Measurements from ENCODE around the gene P4HA1. TPM values are rescaled to one million over a fixed set of nuclear protein-coding genes. Genes with fewer than 3 reads are reported as not detected.

P4HA1 gene
- total and polyA plus RNA-seq, 9 of the 15 experiments (the other 6 are each of a cell fraction or from before 2014, with no cell fraction given) = 20.2 to 177 (median 28.6) TPM

- TF ChIP-seq SIN3A (IDR thresholded peaks at IDR 0.05; ENCODE audit: borderline replicate concordance in 2 of 2, control insufficient read depth in 1 of 2, low read depth in 2 of 2, low read length in 2 of 2) (peak; percentile 30 to 86; a peak in 2 of 4 replicates), ZNF444 (CRISPR knock-in tag; IDR thresholded peaks at IDR 0.05) (peak; percentile 50; the same call in 1 of the 2 replicates), ZSCAN32 (CRISPR knock-in tag; IDR thresholded peaks at IDR 0.05) (peak; percentile 66), RERE (CRISPR knock-in tag; IDR thresholded peaks at IDR 0.05; ENCODE audit: borderline replicate concordance) (0 out of 2 replicates have a peak, but pooled peaks have one; percentile 41), MTA3 (IDR thresholded peaks at IDR 0.05; ENCODE audit: borderline replicate concordance) (peak; percentile 99), PHF20 (IDR thresholded peaks at IDR 0.05; ENCODE audit: partially characterized antibody) (peak; percentile 75), NFE2L1 (tag; IDR thresholded peaks at IDR 0.05; ENCODE audit: borderline replicate concordance, low read depth) (no peak), ILK (tag; IDR thresholded peaks at IDR 0.05; ENCODE audit: borderline replicate concordance, low read depth) (no peak), ATF3 (IDR thresholded peaks at IDR 0.05) (no peak), ATF3 (CRISPR knock-in tag; conservative IDR thresholded peaks at IDR 0.05) (peak; percentile 83), CCAR2 (IDR thresholded peaks at IDR 0.05; ENCODE audit: low read depth, low read length) (no peak)
- TF ChIP-seq, protein P1, sequence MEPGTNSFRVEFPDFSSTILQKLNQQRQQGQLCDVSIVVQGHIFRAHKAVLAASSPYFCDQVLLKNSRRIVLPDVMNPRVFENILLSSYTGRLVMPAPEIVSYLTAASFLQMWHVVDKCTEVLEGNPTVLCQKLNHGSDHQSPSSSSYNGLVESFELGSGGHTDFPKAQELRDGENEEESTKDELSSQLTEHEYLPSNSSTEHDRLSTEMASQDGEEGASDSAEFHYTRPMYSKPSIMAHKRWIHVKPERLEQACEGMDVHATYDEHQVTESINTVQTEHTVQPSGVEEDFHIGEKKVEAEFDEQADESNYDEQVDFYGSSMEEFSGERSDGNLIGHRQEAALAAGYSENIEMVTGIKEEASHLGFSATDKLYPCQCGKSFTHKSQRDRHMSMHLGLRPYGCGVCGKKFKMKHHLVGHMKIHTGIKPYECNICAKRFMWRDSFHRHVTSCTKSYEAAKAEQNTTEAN (CRISPR knock-in tag; IDR thresholded peaks at IDR 0.05) = 0 out of 2 replicates have a peak, but pooled peaks have one; percentile 3
- TF ChIP-seq, protein P2, sequence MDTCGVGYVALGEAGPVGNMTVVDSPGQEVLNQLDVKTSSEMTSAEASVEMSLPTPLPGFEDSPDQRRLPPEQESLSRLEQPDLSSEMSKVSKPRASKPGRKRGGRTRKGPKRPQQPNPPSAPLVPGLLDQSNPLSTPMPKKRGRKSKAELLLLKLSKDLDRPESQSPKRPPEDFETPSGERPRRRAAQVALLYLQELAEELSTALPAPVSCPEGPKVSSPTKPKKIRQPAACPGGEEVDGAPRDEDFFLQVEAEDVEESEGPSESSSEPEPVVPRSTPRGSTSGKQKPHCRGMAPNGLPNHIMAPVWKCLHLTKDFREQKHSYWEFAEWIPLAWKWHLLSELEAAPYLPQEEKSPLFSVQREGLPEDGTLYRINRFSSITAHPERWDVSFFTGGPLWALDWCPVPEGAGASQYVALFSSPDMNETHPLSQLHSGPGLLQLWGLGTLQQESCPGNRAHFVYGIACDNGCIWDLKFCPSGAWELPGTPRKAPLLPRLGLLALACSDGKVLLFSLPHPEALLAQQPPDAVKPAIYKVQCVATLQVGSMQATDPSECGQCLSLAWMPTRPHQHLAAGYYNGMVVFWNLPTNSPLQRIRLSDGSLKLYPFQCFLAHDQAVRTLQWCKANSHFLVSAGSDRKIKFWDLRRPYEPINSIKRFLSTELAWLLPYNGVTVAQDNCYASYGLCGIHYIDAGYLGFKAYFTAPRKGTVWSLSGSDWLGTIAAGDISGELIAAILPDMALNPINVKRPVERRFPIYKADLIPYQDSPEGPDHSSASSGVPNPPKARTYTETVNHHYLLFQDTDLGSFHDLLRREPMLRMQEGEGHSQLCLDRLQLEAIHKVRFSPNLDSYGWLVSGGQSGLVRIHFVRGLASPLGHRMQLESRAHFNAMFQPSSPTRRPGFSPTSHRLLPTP (IDR thresholded peaks at IDR 0.05; ENCODE audit: borderline replicate concordance, extremely low read depth, insufficient read length) = no peak
Observed at GRCh38 chr10:73096449-73097304, at the start of gene P4HA1 (continued).
